ENCODE data around the gene CEP68.
"Not testable (repeated sequence)": the region's sequence is repeated elsewhere in the genome, so short reads cannot be mapped to it uniquely, and the experiment has no call there.

The CEP68 gene

GRCh38 chr2:65085148-65085547 lies 28.9 kb downstream of the CEP68 start:
- no peak for DNase-seq (ENCODE audit: low spot score)

GRCh38 chr2:65092791-65093190 lies 36.6 kb downstream of the CEP68 start:
- no peak for DNase-seq (ENCODE audit: low spot score)

- DNase-seq (ENCODE audit: low spot score), result no peak
These were observed 37.0 kb downstream of the CEP68 start for GRCh38 chr2:65093211-65093610.

- no peak for DNase-seq (ENCODE audit: low spot score)
These were observed 40.7 kb downstream of the CEP68 start for GRCh38 chr2:65096948-65097347.

GRCh38 chr2:65097844-65098243 lies 41.6 kb downstream of the CEP68 start:
- DNase-seq (ENCODE audit: low spot score), result no peak

- no peak for DNase-seq (ENCODE audit: low spot score)
These were observed 42.5 kb downstream of the CEP68 start for GRCh38 chr2:65098741-65099140.

- DNase-seq (ENCODE audit: low spot score), result no peak
These were observed 44.9 kb downstream of the CEP68 start for GRCh38 chr2:65101071-65101470.

- DNase-seq (ENCODE audit: low spot score), result peak; percentile 10
These were observed 46.9 kb downstream of the CEP68 start for GRCh38 chr2:65103013-65103715.

- no peak for DNase-seq (ENCODE audit: low spot score)
These were observed 51.3 kb downstream of the CEP68 start for GRCh38 chr2:65107530-65107929.

- DNase-seq (ENCODE audit: low spot score), result no peak
These were observed 52.6 kb downstream of the CEP68 start for GRCh38 chr2:65108780-65109179.

- no peak for DNase-seq (ENCODE audit: low spot score)
These were observed 56.4 kb downstream of the CEP68 start for GRCh38 chr2:65112633-65113032.

GRCh38 chr2:65113229-65113628 lies 57.0 kb downstream of the CEP68 start:
- DNase-seq (ENCODE audit: low spot score), result no peak

- no peak for DNase-seq (ENCODE audit: low spot score)
These were observed 57.6 kb downstream of the CEP68 start for GRCh38 chr2:65113816-65114215.

GRCh38 chr2:65114921-65115320 lies 58.7 kb downstream of the CEP68 start:
- no peak for DNase-seq (ENCODE audit: low spot score)

- DNase-seq (ENCODE audit: low spot score), result no peak
These were observed 60.4 kb downstream of the CEP68 start for GRCh38 chr2:65116645-65117044.

GRCh38 chr2:65120990-65121693 lies 64.9 kb downstream of the CEP68 start:
- DNase-seq (ENCODE audit: low spot score), result no peak

- no peak for DNase-seq (ENCODE audit: low spot score)
These were observed 66.1 kb downstream of the CEP68 start for GRCh38 chr2:65122313-65122712.

- DNase-seq (ENCODE audit: low spot score), result not testable (repeated sequence)
These were observed 69.2 kb downstream of the CEP68 start for GRCh38 chr2:65125457-65125856.

- peak; percentile 24 for DNase-seq (ENCODE audit: low spot score)
These were observed 72.3 kb downstream of the CEP68 start for GRCh38 chr2:65128297-65129190.

- DNase-seq (ENCODE audit: low spot score), result peak; percentile 18
These were observed 73.1 kb downstream of the CEP68 start for GRCh38 chr2:65129286-65129825.

GRCh38 chr2:65129826-65130663 lies 73.8 kb downstream of the CEP68 start, which contains the start of gene RAB1A:
Gene RAB1A (minus strand): TSS chr2:65130106. CDS start chr2:65129915, 191 bp downstream.
- DNase-seq (ENCODE audit: low spot score), result peak; percentile 100
